ACC112 (cell line): Measurements from ENCODE around the gene SLFN5.
A peak's percentile ranks its signal among the peaks of the same experiment; 100 is the strongest.
"Not testable (repeated sequence)": the region's sequence is repeated elsewhere in the genome, so short reads cannot be mapped to it uniquely, and the experiment has no call there.

Source experiments
- H2AFZ ChIP-seq: fragments of 200-600 bp; sonication (generic); one replicate; pipeline ENCODE4 v1.6.0; 2017; ENCODE audit warnings: antibody characterized with exemption, low read length; ENCODE audit not compliant: unreplicated experiment
- H3K27ac ChIP-seq: fragments of 200-600 bp; sonication (generic); 2 replicates; pipeline ENCODE4 v1.5.1; 2014; ENCODE audit warnings: low read depth, mild to moderate bottlenecking, antibody characterized with exemption, low read length, moderate library complexity
- H3K27me3 ChIP-seq: fragments of 200-600 bp; sonication (generic); 2 replicates; pipeline ENCODE4 v1.6.1; 2014; ENCODE audit warnings: mild to moderate bottlenecking, antibody characterized with exemption, low read length, moderate library complexity, mixed read lengths; ENCODE audit not compliant: insufficient read depth
- H3K36me3 ChIP-seq: fragments of 200-600 bp; sonication (generic); 2 replicates; pipeline ENCODE4 v1.6.1; 2016; ENCODE audit warnings: mild to moderate bottlenecking, antibody characterized with exemption, low read length, moderate library complexity, mixed read lengths; ENCODE audit not compliant: insufficient read depth
- H3K4me1 ChIP-seq: fragments of 200-600 bp; sonication (generic); one replicate; pipeline ENCODE4 v1.6.1; 2016; ENCODE audit warnings: low read length, mixed read lengths; ENCODE audit not compliant: insufficient read depth, unreplicated experiment, control insufficient read depth
- H3K4me3 ChIP-seq: fragments of 200-600 bp; sonication (generic); 2 replicates; pipeline ENCODE4 v1.5.1; 2014; ENCODE audit warnings: mild to moderate bottlenecking, low read depth, low read length
- H3K79me2 ChIP-seq: fragments of 200-600 bp; sonication (generic); one replicate; pipeline ENCODE4 v1.6.0; 2016; ENCODE audit warnings: low read length; ENCODE audit not compliant: control insufficient read depth, unreplicated experiment, insufficient read depth

SLFN5 gene

GRCh38 chr17:35242805-35243560 lies at the start of gene SLFN5:
SLFN5 (plus strand) TSS chr17:35243072; CDS start chr17:35258691, 15,619 bp downstream.
- H3K36me3 ChIP-seq = peaks cover 16% of the 10 kb centered on the region
- H3K4me1 ChIP-seq = peaks cover 41% of the 10 kb centered on the region
- peak within 1 kb of the TSS; percentile 61 for H2AFZ ChIP-seq
- peak within 1 kb of the TSS; percentile 96 for H3K27ac ChIP-seq
- H3K79me2 ChIP-seq = peaks cover 57% of the 10 kb centered on the region
- peak within 1 kb of the TSS; percentile 95 for H3K4me3 ChIP-seq
- no peaks in the 10 kb centered on the region for H3K27me3 ChIP-seq

GRCh38 chr17:35194001-35194400 lies 48.9 kb upstream of the SLFN5 start, which contains the start of gene SLC35G3:
SLC35G3 (minus strand) TSS chr17:35194393; CDS start chr17:35194307, 86 bp downstream.
- not testable (repeated sequence) for H3K36me3 ChIP-seq, H3K4me1 ChIP-seq, H3K27ac ChIP-seq, H3K79me2 ChIP-seq, H3K4me3 ChIP-seq, H3K27me3 ChIP-seq, H2AFZ ChIP-seq

- H3K79me2 ChIP-seq, H3K4me1 ChIP-seq, H3K27me3 ChIP-seq, H2AFZ ChIP-seq, H3K4me3 ChIP-seq, H3K36me3 ChIP-seq, H3K27ac ChIP-seq: not testable (repeated sequence)
These were observed 47.8 kb upstream of the SLFN5 start for GRCh38 chr17:35195062-35195461.

- H3K4me3 ChIP-seq, H3K36me3 ChIP-seq, H3K27ac ChIP-seq, H3K4me1 ChIP-seq, H3K79me2 ChIP-seq, H2AFZ ChIP-seq: not testable (repeated sequence)
- peaks cover 29% of the 10 kb centered on the region for H3K27me3 ChIP-seq
These were observed 40.3 kb upstream of the SLFN5 start for GRCh38 chr17:35202582-35202981.

GRCh38 chr17:35210741-35211140 lies 32.1 kb upstream of the SLFN5 start:
- Histone ChIP-seq H3K27ac (no peak overlapping the region), H3K36me3 (no peaks in the 10 kb centered on the region), H3K27me3 (peaks cover 76% of the 10 kb centered on the region), H3K4me1 (no peaks in the 10 kb centered on the region), H3K4me3 (no peak overlapping the region), H3K79me2 (no peaks in the 10 kb centered on the region), H2AFZ (no peak overlapping the region)

GRCh38 chr17:35212668-35213067 lies 30.2 kb upstream of the SLFN5 start:
- H3K27ac ChIP-seq = no peak overlapping the region
- no peak overlapping the region for H3K4me3 ChIP-seq
- peaks cover 65% of the 10 kb centered on the region for H3K27me3 ChIP-seq
- H3K4me1 ChIP-seq = no peaks in the 10 kb centered on the region
- no peak overlapping the region for H2AFZ ChIP-seq
- H3K36me3 ChIP-seq = no peaks in the 10 kb centered on the region
- H3K79me2 ChIP-seq = no peaks in the 10 kb centered on the region

- no peaks in the 10 kb centered on the region for H3K4me1 ChIP-seq
- no peak overlapping the region for H3K27ac ChIP-seq
- no peaks in the 10 kb centered on the region for H3K79me2 ChIP-seq
- no peak overlapping the region for H3K4me3 ChIP-seq
- H3K36me3 ChIP-seq = no peaks in the 10 kb centered on the region
- no peak overlapping the region for H2AFZ ChIP-seq
- H3K27me3 ChIP-seq = peaks cover 59% of the 10 kb centered on the region
These were observed 29.4 kb upstream of the SLFN5 start for GRCh38 chr17:35213412-35213940.

GRCh38 chr17:35214192-35214591 lies 28.7 kb upstream of the SLFN5 start:
- Histone ChIP-seq H3K27ac (no peak overlapping the region), H2AFZ (no peak overlapping the region), H3K4me1 (no peaks in the 10 kb centered on the region), H3K79me2 (no peaks in the 10 kb centered on the region), H3K27me3 (peaks cover 52% of the 10 kb centered on the region), H3K36me3 (no peaks in the 10 kb centered on the region), H3K4me3 (no peak overlapping the region)

- H3K4me1 ChIP-seq = no peaks in the 10 kb centered on the region
- peaks cover 47% of the 10 kb centered on the region for H3K27me3 ChIP-seq
- no peaks in the 10 kb centered on the region for H3K36me3 ChIP-seq
- H2AFZ ChIP-seq = no peak overlapping the region
- H3K27ac ChIP-seq = no peak overlapping the region
- H3K79me2 ChIP-seq = no peaks in the 10 kb centered on the region
- H3K4me3 ChIP-seq = no peak overlapping the region
These were observed 28.1 kb upstream of the SLFN5 start for GRCh38 chr17:35214631-35215273.

GRCh38 chr17:35217107-35217506 lies 25.8 kb upstream of the SLFN5 start:
- H3K4me3 ChIP-seq = no peak overlapping the region
- H2AFZ ChIP-seq = no peak overlapping the region
- no peak overlapping the region for H3K27ac ChIP-seq
- no peaks in the 10 kb centered on the region for H3K79me2 ChIP-seq
- no peaks in the 10 kb centered on the region for H3K36me3 ChIP-seq
- no peaks in the 10 kb centered on the region for H3K4me1 ChIP-seq
- H3K27me3 ChIP-seq = peaks cover 33% of the 10 kb centered on the region

- H3K27ac ChIP-seq = no peak overlapping the region
- H3K36me3 ChIP-seq = no peaks in the 10 kb centered on the region
- H3K79me2 ChIP-seq = no peaks in the 10 kb centered on the region
- no peaks in the 10 kb centered on the region for H3K4me1 ChIP-seq
- no peak overlapping the region for H3K4me3 ChIP-seq
- H3K27me3 ChIP-seq = peaks cover 22% of the 10 kb centered on the region
- no peak overlapping the region for H2AFZ ChIP-seq
These were observed 24.0 kb upstream of the SLFN5 start for GRCh38 chr17:35218915-35219314.
